OCI-LY7 (cell line): ENCODE results near the gene DHCR24. TPM values are rescaled to one million over a fixed set of nuclear protein-coding genes. Genes with fewer than 3 reads are reported as not detected.

ENCODE experiments used
- BruUV-seq: library from RNA; stranded (reverse); fragments of 400-500 nt; replicated peaks from 2 replicates; lab custom pipeline; 2021; lab: Mats Ljungman, UMichigan
- CTCF ChIA-PET: fragments of 300-600 bp; sonication (Branson Sonifier 250); formaldehyde crosslinking; loops from one replicate; lab custom pipeline; 2022; ENCODE audit warnings: antibody characterized with exemption; ENCODE audit not compliant: unreplicated experiment; lab: Charles Lee
- POLR2A ChIA-PET: fragments of 300-600 bp; sonication (Branson Sonifier 250); formaldehyde crosslinking; loops from one replicate; lab custom pipeline; 2022; ENCODE audit warnings: antibody characterized with exemption; lab: Charles Lee
- DNase-seq: peaks from one replicate; pipeline ENCODE4 v3.0.0-alpha.2; 2015; ENCODE audit warnings: low spot score
- H2AFZ ChIP-seq: fragments of 200-600 bp; sonication (generic), shearing (Covaris generic); 2 replicates; pipeline ENCODE4 v1.6.1; 2014; ENCODE audit warnings: mild to moderate bottlenecking, antibody characterized with exemption, low read length, moderate library complexity
- H3K27ac ChIP-seq: fragments of 200-600 bp; sonication (generic); 2 replicates; pipeline ENCODE4 v1.5.1; 2014; ENCODE audit warnings: mixed run types, low read depth, mild to moderate bottlenecking, moderate library complexity, low read length, inconsistent platforms; ENCODE audit not compliant: poor library complexity, severe bottlenecking
- H3K36me3 ChIP-seq: fragments of 200-600 bp; sonication (generic); 2 replicates; pipeline ENCODE4 v1.6.1; 2014; ENCODE audit warnings: mild to moderate bottlenecking, antibody characterized with exemption, low read length, moderate library complexity, mixed read lengths; ENCODE audit not compliant: insufficient read depth
- H3K4me1 ChIP-seq: fragments of 200-600 bp; sonication (generic); 2 replicates; pipeline ENCODE4 v1.5.1; 2014; ENCODE audit warnings: mild to moderate bottlenecking, low read length; ENCODE audit not compliant: insufficient read depth, poor library complexity, severe bottlenecking
- H3K4me2 ChIP-seq: fragments of 200-600 bp; sonication (generic); 2 replicates; pipeline ENCODE4 v1.6.1; 2014; ENCODE audit warnings: mild to moderate bottlenecking, low read length
- H3K4me3 ChIP-seq: fragments of 200-600 bp; sonication (generic); 2 replicates; pipeline ENCODE4 v1.5.1; 2014; ENCODE audit warnings: mild to moderate bottlenecking, low read depth, low read length; ENCODE audit not compliant: poor library complexity, severe bottlenecking
- H3K79me2 ChIP-seq: fragments of 200-600 bp; sonication (generic); 2 replicates; pipeline ENCODE4 v1.6.1; 2016; ENCODE audit warnings: low read depth, mild to moderate bottlenecking, low read length, moderate library complexity, mixed read lengths; ENCODE audit not compliant: insufficient read depth
- H3K9me2 ChIP-seq: fragments of 200-600 bp; sonication (generic); 2 replicates; pipeline ENCODE4 v1.6.1; 2016; ENCODE audit warnings: mild to moderate bottlenecking, low read length, mixed read lengths; ENCODE audit not compliant: insufficient read depth
- H3K9me3 ChIP-seq: fragments of 200-600 bp; sonication (generic); 2 replicates; pipeline ENCODE4 v1.6.1; 2014; ENCODE audit warnings: mild to moderate bottlenecking, mixed run types, low read length, mixed read lengths
- H4K20me1 ChIP-seq: fragments of 200-600 bp; sonication (generic); 2 replicates; pipeline ENCODE4 v1.6.1; 2014; ENCODE audit warnings: mild to moderate bottlenecking, antibody characterized with exemption, low read length, moderate library complexity, mixed read lengths; ENCODE audit not compliant: insufficient read depth
- CTCF ChIP-seq: fragments of 200-600 bp; sonication (generic); conservative IDR thresholded peaks from 2 replicates; pipeline ENCODE4 v1.5.1; 2014; ENCODE audit warnings: mild to moderate bottlenecking, antibody characterized with exemption, low read length, moderate library complexity, mixed read lengths
- EZH2phosphoT487 ChIP-seq: fragments of 200-600 bp; sonication (generic); IDR thresholded peaks from 2 replicates; pipeline ENCODE4 v1.6.1; 2018; ENCODE audit warnings: low read depth, borderline replicate concordance, mild to moderate bottlenecking, mixed run types, antibody characterized with exemption, low read length, moderate library complexity, mixed read lengths
- intact Hi-C: fragments of 100-400 bp; cut with micrococcal nuclease; formaldehyde crosslinking; loops from one replicate; pipeline ENCODE4 v1.10.0; 2022; ENCODE audit not compliant: unreplicated experiment
- total RNA-seq, 2 experiments: library from RNA; depleted of rRNA in 1 of 2; stranded (reverse); fragments of >200 nt in 1 of 2; shearing (Covaris generic) in 1 of 2; gene quantifications; 2 replicates each; pipeline ENCODE4 v1.2.3, GENCODE V29; 2014 to 2022

DHCR24 gene
- total RNA-seq, 2 experiments from 2014 or later: 45.7 to 93.6 TPM

- peaks cover 14% of the 10 kb centered on the region; the same call in 1 of the 2 replicates for H3K9me3 ChIP-seq
- intact Hi-C loops: no loop called here
- no TSS peak for BruUV-seq
- no peak for DNase-seq
- TF ChIP-seq CTCF (no peak), EZH2phosphoT487 (no peak)
- CTCF ChIA-PET: no interaction called here
- H3K27ac ChIP-seq: no peak overlapping the region
- peaks cover 11% of the 10 kb centered on the region for H3K4me1 ChIP-seq
- POLR2A ChIA-PET: interaction anchor here (0.5 to 1.1 kb wide), 2 partner anchors 297 to 855 kb away, joined by 4 to 7 read pairs; no protein-coding TSS in a partner anchor
- peaks cover 28% of the 10 kb centered on the region for H3K79me2 ChIP-seq
- peaks cover 93% of the 10 kb centered on the region for H3K36me3 ChIP-seq
- H3K4me3 ChIP-seq: no peak overlapping the region
- no peaks in the 10 kb centered on the region for H3K9me2 ChIP-seq
- H2AFZ ChIP-seq: no peak overlapping the region
- peaks cover 9% of the 10 kb centered on the region; the same call in 1 of the 2 replicates for H4K20me1 ChIP-seq
- H3K4me2 ChIP-seq: no peak overlapping the region
Measured at GRCh38 chr1:54879872-54880271, 7.1 kb downstream of the DHCR24 start.

GRCh38 chr1:54876814-54877213 lies 10.2 kb downstream of the DHCR24 start:
- ChIA-PET CTCF (no interaction called here), POLR2A (interaction anchor here (0.9 kb wide), 1 partner anchor 10 kb away, joined by 4 read pairs; the partner anchor contains the start of gene DHCR24)
- no TSS peak for BruUV-seq
- no peaks in the 10 kb centered on the region for H4K20me1 ChIP-seq
- H3K79me2 ChIP-seq: peaks cover 21% of the 10 kb centered on the region; the same call in 1 of the 2 replicates
- intact Hi-C loops: no loop called here
- H3K27ac ChIP-seq: no peak overlapping the region
- no peaks in the 10 kb centered on the region for H3K4me1 ChIP-seq
- H2AFZ ChIP-seq: no peak overlapping the region
- no peak overlapping the region for H3K4me3 ChIP-seq
- no peak overlapping the region for H3K4me2 ChIP-seq
- H3K9me2 ChIP-seq: no peaks in the 10 kb centered on the region
- H3K36me3 ChIP-seq: peaks cover 92% of the 10 kb centered on the region
- DNase-seq: no peak
- TF ChIP-seq CTCF (no peak), EZH2phosphoT487 (no peak)
- peaks cover 14% of the 10 kb centered on the region; the same call in 1 of the 2 replicates for H3K9me3 ChIP-seq

- Histone ChIP-seq H3K27ac (no peak overlapping the region), H2AFZ (no peak overlapping the region), H3K9me2 (no peaks in the 10 kb centered on the region), H4K20me1 (no peaks in the 10 kb centered on the region), H3K9me3 (peaks cover 8% of the 10 kb centered on the region; the same call in 1 of the 2 replicates), H3K79me2 (peaks cover 17% of the 10 kb centered on the region; the same call in 1 of the 2 replicates), H3K36me3 (peaks cover 92% of the 10 kb centered on the region), H3K4me2 (no peak overlapping the region), H3K4me1 (no peaks in the 10 kb centered on the region), H3K4me3 (no peak overlapping the region)
- POLR2A ChIA-PET: interaction anchor here (1.0 to 1.4 kb wide), 2 partner anchors 8 to 14 kb away, joined by 3 read pairs; no protein-coding TSS in a partner anchor
- DNase-seq: no peak
- CTCF ChIA-PET: no interaction called here
- intact Hi-C loops: no loop called here
- no peak for TF ChIP-seq EZH2phosphoT487
- no peak for TF ChIP-seq CTCF
- BruUV-seq: no TSS peak
Measured at GRCh38 chr1:54875000-54875399, 12.0 kb downstream of the DHCR24 start.
